HepG2 (cell line): Measurements from ENCODE around the gene IFI27L2. TPM values are rescaled to one million over a fixed set of nuclear protein-coding genes. Genes with fewer than 3 reads are reported as not detected.
A peak's percentile ranks its signal among the peaks of the same experiment; 100 is the strongest.

Source experiments
- ATAC-seq: fragments of 200-7000 bp; cut with Tn5 transposase; 3 replicates; pipeline ENCODE4 v1.9.1; 2020; ENCODE audit warnings: mild to moderate bottlenecking, moderate library complexity
- BruUV-seq: library from RNA; stranded (reverse); fragments of 400-500 nt; replicated peaks from 2 replicates; lab custom pipeline; 2021; lab: Mats Ljungman, UMichigan
- CTCF ChIA-PET: fragments of 300-600 bp; formaldehyde crosslinking; extraction: SDS; loops from one replicate; lab custom pipeline; 2021; ENCODE audit warnings: low total read pairs, inconsistent platforms, low intra/inter-chr PET ratio; lab: Yijun Ruan, JAX
- POLR2A ChIA-PET: fragments of 350-600 bp; sonication (Branson Sonifier 250); formaldehyde crosslinking; loops from one replicate; lab custom pipeline; 2020; ENCODE audit warnings: antibody characterized with exemption, inconsistent platforms; lab: Yijun Ruan, JAX
- DNase-seq: peaks from one replicate; pipeline ENCODE4 v3.0.0-alpha.2; 2015; ENCODE audit warnings: low spot score
- FAIRE-seq: peaks from 3 replicates; lab custom pipeline; 2011; peaks lifted over from hg19 to GRCh38; lab: Jason Lieb, UNC
- H2AFZ ChIP-seq: one replicate; pipeline ENCODE4 v1.6.1; 2011; ENCODE audit warnings: low read length, inconsistent platforms
- H3K27ac ChIP-seq: fragments of 300-600 bp; 3 replicates; pipeline ENCODE4 v1.8.0; 2011; ENCODE audit warnings: mixed run types, mild to moderate bottlenecking, mixed read lengths, low read length, inconsistent platforms; ENCODE audit not compliant: insufficient read depth; ENCODE audit errors: extremely low read length
- H3K27me3 ChIP-seq, 2 experiments: fragments of 200-600 bp in 1 of 2; 2 replicates in 1 of 2; 3 replicates in 1 of 2; pipeline versions ENCODE4 v1.6.0 to v1.8.0; 2011; ENCODE audit warnings: low read length in 2 of 2, mild to moderate bottlenecking in 2 of 2, moderate library complexity in 2 of 2, inconsistent platforms in 1 of 2; ENCODE audit not compliant: insufficient read depth in 2 of 2, control insufficient read depth in 1 of 2
- H3K36me3 ChIP-seq, 2 experiments: fragments of 200-600 bp in 1 of 2; replicated peaks in 1 of 2; 2 replicates in 1 of 2; 3 replicates in 1 of 2; pipeline versions ENCODE4 v1.5.1 to v1.8.0; 2011; ENCODE audit warnings: low read length in 2 of 2, inconsistent platforms in 1 of 2; ENCODE audit not compliant: insufficient read depth in 2 of 2, control insufficient read depth in 1 of 2
- H3K4me1 ChIP-seq: 2 replicates; pipeline ENCODE4 v1.5.1; 2012; ENCODE audit warnings: low read length, inconsistent platforms; ENCODE audit not compliant: insufficient read depth
- H3K4me2 ChIP-seq: 2 replicates; pipeline ENCODE4 v1.6.0; 2011; ENCODE audit warnings: low read depth, low read length, inconsistent platforms
- H3K4me3 ChIP-seq, 3 experiments: fragments of 200-600 bp in 1 of 3; sonication (generic), shearing (Covaris generic) in 1 of 3; replicated peaks in 1 of 3; 2 replicates each; pipeline ENCODE4 v1.5.1; 2011 to 2016; ENCODE audit warnings: low read length in 3 of 3, inconsistent platforms in 2 of 3, low read depth in 2 of 3, mild to moderate bottlenecking in 2 of 3, control low read depth in 1 of 3, mixed read lengths in 1 of 3; ENCODE audit not compliant: insufficient read depth in 1 of 3
- H3K79me2 ChIP-seq: one replicate; pipeline ENCODE4 v1.6.1; 2011; ENCODE audit warnings: low read length, inconsistent platforms; ENCODE audit not compliant: insufficient read depth
- H3K9ac ChIP-seq: 2 replicates; pipeline ENCODE4 v1.6.0; 2011; ENCODE audit warnings: mild to moderate bottlenecking, low read depth, low read length, inconsistent platforms; ENCODE audit not compliant: insufficient read depth
- H3K9me3 ChIP-seq: 2 replicates; pipeline ENCODE4 v1.5.1; 2012; ENCODE audit warnings: mild to moderate bottlenecking, low read length
- H4K20me1 ChIP-seq: 2 replicates; pipeline ENCODE4 v1.6.0; 2011; ENCODE audit warnings: inconsistent platforms, mild to moderate bottlenecking, low read length, moderate library complexity; ENCODE audit not compliant: insufficient read depth
- FOXP1 ChIP-seq, 2 experiments: fragments of 450-650 bp in 1 of 2; IDR thresholded peaks; 2 replicates each; pipeline ENCODE4 v1.6.1; 2017 to 2018; ENCODE audit warnings: antibody characterized with exemption in 1 of 2
- SMARCC2 ChIP-seq: fragments of 450-650 bp; IDR thresholded peaks from 2 replicates; pipeline ENCODE4 v1.6.1; 2017; ENCODE audit warnings: antibody characterized with exemption, mild to moderate bottlenecking
- ZFX ChIP-seq: sonication (generic); formaldehyde crosslinking; IDR thresholded peaks from 2 replicates; pipeline ENCODE4 v1.4.0; 2020; ENCODE audit warnings: mild to moderate bottlenecking, low read depth, missing genetic modification reagents, moderate library complexity
- ZNF7 ChIP-seq: IDR thresholded peaks from 2 replicates; pipeline ENCODE4 v1.6.1; 2016; ENCODE audit warnings: missing biosample characterization, missing genetic modification reagents
- WGBS: methylation state at CpG from one replicate; pipeline ENCODE4 v1.1.6; 2017; ENCODE audit warnings: low lambda C conversion rate; 5-methylcytosine and 5-hydroxymethylcytosine counted together
- in situ Hi-C: cut with HindIII; loops from 2 replicates; pipeline ENCODE4 v1.10.0; 2017; ENCODE audit warnings: low pct_unique_long_range_greater_than_20kb; ENCODE audit not compliant: extremely low pct_ligation_motif_present
- intact Hi-C: fragments of 100-400 bp; cut with micrococcal nuclease; formaldehyde crosslinking; loops from one replicate; pipeline ENCODE4 v1.10.0; 2022; ENCODE audit not compliant: unreplicated experiment
- polyA plus RNA-seq, 8 experiments: library from polyadenylated mRNA; depleted of rRNA in 3 of 8; stranded (reverse) in 7 of 8; unstranded in 1 of 8; fragments of >200 nt; fragmentation: Illumina TruSeq in 4 of 8; extraction: Trizol in 4 of 8; gene quantifications; 2 replicates each; pipeline versions ENCODE4 v1.2.1 to v1.2.3, GENCODE V29; 2011 to 2016; ENCODE audit warnings: low read depth in 4 of 8, missing spikeins in 1 of 8, mixed read lengths in 1 of 8; ENCODE audit not compliant: insufficient read depth in 1 of 8
- total RNA-seq, 5 experiments: library from RNA; depleted of rRNA; stranded (reverse); fragments of >200 nt; fragmentation: Illumina TruSeq; extraction: Trizol; gene quantifications; 2 replicates each; pipeline ENCODE4 v1.2.3, GENCODE V29; 2016; ENCODE audit warnings: low read depth in 1 of 5

IFI27L2 gene
- total and polyA plus RNA-seq, 2 of the 13 experiments (the other 11 are each of a cell fraction or from before 2014, with no cell fraction given): 4.3 to 4.8 TPM

DNA sequence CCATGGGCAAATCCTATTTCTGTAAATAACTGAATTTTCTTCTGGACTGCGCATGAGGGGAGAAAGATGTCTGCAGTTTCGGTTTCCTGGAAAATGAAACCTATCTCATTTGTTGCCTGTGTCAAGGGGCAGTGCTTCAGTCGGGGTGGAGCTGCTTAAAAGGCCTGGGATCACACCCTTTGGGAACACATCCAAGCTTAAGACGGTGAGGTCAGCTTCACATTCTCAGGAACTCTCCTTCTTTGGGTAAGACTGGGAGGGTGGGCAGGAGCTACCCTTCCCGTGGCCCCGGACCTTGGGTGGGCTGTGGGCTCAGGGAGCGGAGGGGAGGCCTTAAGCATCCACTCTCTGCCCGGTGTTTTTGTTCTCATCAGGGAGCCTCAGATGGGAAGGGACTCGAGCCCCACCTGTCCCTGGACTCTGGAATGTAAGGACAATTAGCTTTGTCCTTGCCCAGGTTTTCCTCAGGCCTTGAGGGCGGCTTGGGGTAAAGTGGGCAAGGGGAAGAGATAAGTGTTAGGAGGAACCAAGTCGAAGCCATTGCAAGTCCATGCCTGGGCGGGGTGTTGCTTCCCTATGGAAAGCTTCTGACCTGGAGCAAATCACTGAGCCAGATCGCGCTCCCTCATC, 18.7 kb downstream of the IFI27L2 start, which contains the start of gene IFI27:
IFI27 (plus strand) TSS at position 185 of the 630 bp plus-strand sequence.
- no peak within 1 kb of the TSS for H3K27ac ChIP-seq
- no TSS peak for BruUV-seq
- no peak for FAIRE-seq
- CTCF ChIA-PET: no interaction called here
- intact Hi-C loops: no loop called here
- DNase-seq: no peak
- H3K36me3 ChIP-seq: no peaks in the 10 kb centered on the region
- peaks cover 53% of the 10 kb centered on the region for H3K4me1 ChIP-seq
- no peaks in the 10 kb centered on the region for H3K9me3 ChIP-seq
- ATAC-seq: no peak; the same call in 2 of the 3 replicates
- H3K4me2 ChIP-seq: peak within 1 kb of the TSS; percentile 28
- H3K79me2 ChIP-seq: no peaks in the 10 kb centered on the region
- TF ChIP-seq FOXP1 (IDR thresholded peaks at IDR 0.05) (no peak), FOXP1 (CRISPR knock-in tag; IDR thresholded peaks at IDR 0.05) (no peak), ZFX (0 out of 2 replicates have a peak, but pooled peaks have one; percentile 14), ZNF7 (CRISPR knock-in tag) (peak; percentile 68)
- no peaks in the 10 kb centered on the region for H4K20me1 ChIP-seq
- in situ Hi-C loops: no loop called here
- H2AFZ ChIP-seq: no peak within 1 kb of the TSS
- H3K4me3 ChIP-seq: no peak within 1 kb of the TSS
- WGBS: 48% methylated on average over 13 of the region's 14 CpGs
- H3K9ac ChIP-seq: peak within 1 kb of the TSS; percentile 17; the same call in 1 of the 2 replicates
- H3K27me3 ChIP-seq: peaks cover 2 to 14% of the 10 kb centered on the region in 2 experiments; a peak in 2 of 5 replicates
- POLR2A ChIA-PET: interaction anchor here (1.0 kb wide), 1 partner anchor 45 kb away, joined by 3 read pairs; no protein-coding TSS in a partner anchor

- Histone ChIP-seq H2AFZ (no peak overlapping the region), H3K9ac (peak overlapping the region; percentile 17; the same call in 1 of the 2 replicates), H3K4me3 (no peak overlapping the region), H3K79me2 (no peaks in the 10 kb centered on the region), H3K4me1 (peaks cover 46% of the 10 kb centered on the region), H3K9me3 (no peaks in the 10 kb centered on the region), H3K36me3 (no peaks in the 10 kb centered on the region)
- BruUV-seq: no TSS peak
- ATAC-seq: no peak; the same call in 2 of the 3 replicates
- DNase-seq: no peak
- no peak for TF ChIP-seq SMARCC2
- TF ChIP-seq, all 625 proteins: peak for 0
- intact Hi-C loops: no loop called here
- in situ Hi-C loops: no loop called here
- ChIA-PET CTCF (no interaction called here), POLR2A (no interaction called here)
- H3K4me2 ChIP-seq: peak overlapping the region; percentile 13
- 54% methylated on average over 2 of the region's 2 CpGs for WGBS
- no peak for FAIRE-seq
- no peaks in the 10 kb centered on the region for H4K20me1 ChIP-seq
- peaks cover 1 to 8% of the 10 kb centered on the region in 2 experiments; a peak in 2 of 5 replicates for H3K27me3 ChIP-seq
- no peak overlapping the region for H3K27ac ChIP-seq
Observed at GRCh38 chr14:94109915-94110250, 19.5 kb downstream of the IFI27L2 start.
